GM10847 (cell line): ENCODE data around the gene BICD2.

ENCODE experiments used
- POLR2A ChIP-seq: IDR thresholded peaks from 2 replicates; pipeline ENCODE4 v1.6.1; 2011; ENCODE audit not compliant: insufficient read length; ENCODE audit errors: extremely low read depth

Gene BICD2

DNA sequence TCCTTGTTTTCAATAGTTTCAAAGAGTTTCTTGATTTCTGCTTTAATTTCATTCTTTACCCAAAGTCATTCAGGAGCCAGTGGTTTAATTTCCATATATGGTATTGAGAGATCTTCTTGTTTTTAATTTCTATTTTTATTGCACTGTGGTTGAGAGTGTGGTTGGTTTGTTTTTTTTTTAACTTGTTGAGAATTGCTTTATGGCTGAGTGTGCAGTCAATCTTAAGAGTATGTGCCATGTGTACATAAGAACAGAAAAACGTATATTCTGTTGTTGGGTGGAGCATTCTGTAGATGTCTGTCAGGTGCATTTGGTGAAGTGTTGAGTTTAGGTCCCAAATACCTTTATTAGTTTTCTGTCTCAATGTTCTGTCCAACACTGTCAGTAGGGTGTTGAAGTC lies 68.0 kb downstream of the BICD2 start:
- TF ChIP-seq POLR2A: no peak

- no peak for TF ChIP-seq POLR2A
Measured at GRCh38 chr9:92686954-92687353, 77.7 kb downstream of the BICD2 start.

DNA sequence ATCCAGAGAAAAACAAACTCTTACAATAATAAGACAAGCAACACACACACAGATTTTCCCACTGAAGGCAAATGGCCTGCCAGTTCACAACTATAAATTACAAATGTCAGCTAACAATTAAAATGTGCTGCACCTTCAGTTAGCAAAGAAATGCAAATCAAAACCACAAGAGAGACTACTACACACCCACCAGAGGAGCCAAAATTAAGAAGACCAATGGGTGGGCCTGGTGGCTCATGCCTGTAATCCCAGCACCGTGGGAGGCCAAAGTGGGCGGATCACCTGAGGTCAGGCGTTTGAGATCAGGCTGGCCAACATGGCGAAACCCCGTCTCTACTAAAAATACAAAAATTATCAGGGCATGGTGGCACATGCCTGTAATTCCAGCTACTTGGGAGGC lies 79.6 kb downstream of the BICD2 start:
- TF ChIP-seq POLR2A: no peak

DNA sequence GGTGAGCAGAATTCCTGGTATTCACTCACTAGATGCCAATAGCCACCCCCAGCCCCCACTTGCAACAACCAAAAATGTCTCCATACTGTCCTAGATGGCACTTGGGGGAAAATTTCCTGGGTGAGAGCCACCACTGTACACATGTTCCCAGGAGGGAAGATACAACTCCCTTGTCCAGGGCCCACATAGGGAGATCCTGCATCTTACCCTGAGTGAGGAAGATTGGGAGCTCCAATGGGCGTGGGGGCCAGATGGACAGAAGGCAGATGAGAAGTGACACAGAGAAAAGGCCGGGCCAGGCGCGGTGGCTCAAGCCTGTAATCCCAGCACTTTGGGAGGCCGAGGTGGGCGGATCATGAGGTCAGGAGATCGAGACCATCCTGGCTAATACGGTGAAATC lies 82.4 kb downstream of the BICD2 start:
- TF ChIP-seq POLR2A: no peak

- TF ChIP-seq POLR2A: no peak
Measured at GRCh38 chr9:92680166-92681119, 84.2 kb downstream of the BICD2 start.

DNA sequence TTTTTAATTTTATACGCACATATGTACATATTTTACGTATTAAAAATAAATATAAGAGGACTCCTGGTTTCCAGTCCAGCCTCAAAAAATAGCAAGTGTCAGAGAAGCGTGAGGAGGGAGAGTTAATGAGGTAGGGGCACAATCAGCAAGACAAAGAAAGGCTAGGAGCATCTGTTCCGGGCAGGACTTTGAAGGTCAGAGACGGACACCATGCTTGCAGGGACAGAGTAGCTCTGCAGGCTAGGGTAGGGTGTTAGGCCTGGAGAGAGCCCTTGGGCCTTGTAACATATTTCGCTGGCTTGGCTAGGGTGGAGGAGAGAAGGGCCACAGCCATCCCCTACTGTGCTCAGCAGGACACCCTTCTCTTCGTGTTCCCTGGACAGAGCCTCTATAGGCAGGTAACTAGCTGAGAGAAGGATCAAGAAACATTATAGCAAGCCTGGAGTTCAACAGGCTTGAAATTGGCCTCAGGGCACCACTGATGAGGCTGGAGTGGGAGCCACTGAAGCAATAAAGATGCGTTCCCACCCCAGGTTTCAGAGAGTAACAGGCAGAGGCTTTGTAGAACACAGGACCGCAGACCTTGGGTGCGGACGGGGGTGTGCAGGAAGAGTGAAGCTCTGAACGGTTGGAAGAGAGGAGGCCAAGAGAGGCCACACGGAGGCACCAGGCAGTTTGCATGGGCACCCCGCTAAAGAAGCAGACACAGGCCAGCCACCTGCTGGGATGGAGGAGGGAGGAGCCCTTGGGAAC lies 85.0 kb downstream of the BICD2 start:
- no peak for TF ChIP-seq POLR2A

DNA sequence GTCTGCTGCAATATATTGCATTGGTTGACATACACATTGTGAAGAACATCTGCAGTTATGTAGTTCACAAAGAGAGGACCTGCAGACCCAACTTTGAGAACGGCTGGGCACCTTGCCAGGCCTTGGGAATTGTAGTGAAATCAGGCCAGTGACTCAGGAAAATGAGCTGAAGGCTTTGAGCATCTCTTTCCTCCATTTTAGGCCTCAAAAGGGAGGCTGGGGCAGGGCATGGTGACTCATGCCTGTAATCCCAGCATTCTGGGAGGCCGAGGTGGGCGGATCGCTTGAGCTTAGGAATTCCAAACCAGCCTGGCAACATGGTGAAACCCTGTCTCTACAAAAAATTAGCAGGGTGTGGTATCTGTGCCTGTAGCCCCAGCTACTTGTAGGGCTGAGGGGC lies 93.3 kb downstream of the BICD2 start:
- TF ChIP-seq POLR2A: no peak

GRCh38 chr9:92669890-92670708 lies 94.5 kb downstream of the BICD2 start, which contains the start of gene IPPK:
Gene IPPK, minus strand, starts transcription at chr9:92670131. Its CDS starts 143 bp downstream, at chr9:92669988.
- TF ChIP-seq POLR2A: peak; percentile 90

GRCh38 chr9:92669527-92669889 lies 95.1 kb downstream of the BICD2 start:
- TF ChIP-seq POLR2A: no peak

GRCh38 chr9:92668746-92669526 lies 95.7 kb downstream of the BICD2 start:
- no peak for TF ChIP-seq POLR2A

- TF ChIP-seq POLR2A: no peak
Measured at GRCh38 chr9:92666912-92667532, 97.6 kb downstream of the BICD2 start.

DNA sequence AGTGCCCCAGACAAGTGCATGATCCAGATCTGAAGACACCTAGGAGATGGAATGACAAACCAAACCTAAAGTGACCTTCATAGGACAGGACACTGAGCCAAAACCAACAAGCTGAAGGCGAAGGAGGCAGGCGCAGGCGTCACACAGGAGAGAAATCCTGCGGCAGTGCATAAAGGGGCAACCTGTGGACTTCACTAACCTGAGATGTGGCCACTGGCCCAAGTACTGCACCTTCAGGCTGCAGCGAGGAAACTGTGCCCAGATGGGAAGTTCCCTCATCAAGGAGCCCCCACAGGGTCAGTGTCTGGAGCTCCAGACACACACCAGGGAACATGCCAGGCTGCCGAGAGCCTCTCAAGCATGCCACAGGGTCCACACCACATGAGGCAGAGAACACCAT lies 98.4 kb downstream of the BICD2 start:
- no peak for TF ChIP-seq POLR2A

- no peak for TF ChIP-seq POLR2A
Measured at GRCh38 chr9:92665836-92666235, 98.8 kb downstream of the BICD2 start.

DNA sequence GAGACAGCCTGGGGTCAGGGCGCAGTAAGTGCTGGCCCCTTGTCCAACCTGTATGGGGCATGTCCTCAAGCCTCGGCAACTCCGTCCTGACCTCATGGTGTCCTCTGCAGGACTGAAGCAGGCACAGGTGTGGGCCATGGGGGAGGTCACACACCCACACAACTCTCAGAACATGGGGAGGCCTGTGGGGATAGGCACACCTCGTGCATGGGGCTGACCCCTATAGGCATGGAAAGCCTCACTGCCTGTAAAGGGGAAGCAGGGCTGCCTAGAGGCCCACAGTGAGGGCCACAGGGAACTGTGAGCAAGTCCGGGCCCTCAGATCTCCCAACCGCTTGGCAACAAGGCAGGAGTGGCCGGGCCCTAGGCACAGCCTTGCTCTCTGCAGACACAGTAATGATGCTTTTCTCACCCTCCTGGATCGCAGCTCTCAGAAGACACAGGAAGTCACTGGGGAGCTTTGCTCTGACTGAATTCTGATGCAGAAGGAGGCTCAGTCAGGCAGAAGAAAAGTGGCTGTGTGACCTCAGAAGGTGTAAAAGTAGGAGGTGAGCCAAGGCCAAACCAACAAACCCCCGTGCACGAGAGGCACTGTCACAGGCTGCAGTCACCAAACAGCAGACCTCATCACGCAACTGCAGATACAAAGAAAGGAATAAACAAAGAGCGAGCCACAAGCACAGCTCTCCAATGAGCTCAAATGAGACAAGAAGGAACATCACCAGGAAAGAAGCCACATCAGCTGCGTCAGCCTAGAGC lies 100.1 kb downstream of the BICD2 start:
- TF ChIP-seq POLR2A: no peak

GRCh38 chr9:92663951-92664350 lies 100.7 kb downstream of the BICD2 start:
- no peak for TF ChIP-seq POLR2A
